ENCODE results near the gene SLC4A9.

Gene SLC4A9

GRCh38 chr5:140372971-140373487, 13.0 kb downstream of the SLC4A9 start:
- Histone ChIP-seq H3K27ac (ENCODE audit: low read depth, low read length) (no peak overlapping the region), H3K4me1 (ENCODE audit: control insufficient read depth, insufficient read depth, low read length, unreplicated experiment) (peaks cover 5% of the 10 kb centered on the region), H3K79me2 (ENCODE audit: control insufficient read depth, insufficient read depth, low read length, unreplicated experiment) (no peaks in the 10 kb centered on the region), H3K27me3 (ENCODE audit: insufficient read depth, low read length) (no peaks in the 10 kb centered on the region), H3K36me3 (ENCODE audit: insufficient read depth, low read length) (no peaks in the 10 kb centered on the region), H3K4me3 (ENCODE audit: low read depth, low read length) (no peak overlapping the region), H2AFZ (ENCODE audit: low read length, unreplicated experiment) (no peak overlapping the region)

- H3K4me3 ChIP-seq (ENCODE audit: low read depth, low read length), result no peak overlapping the region
- H3K36me3 ChIP-seq (ENCODE audit: insufficient read depth, low read length), result no peaks in the 10 kb centered on the region
- H3K27ac ChIP-seq (ENCODE audit: low read depth, low read length), result no peak overlapping the region
- no peak overlapping the region for H2AFZ ChIP-seq (ENCODE audit: low read length, unreplicated experiment)
- H3K27me3 ChIP-seq (ENCODE audit: insufficient read depth, low read length), result no peaks in the 10 kb centered on the region
- no peaks in the 10 kb centered on the region for H3K4me1 ChIP-seq (ENCODE audit: control insufficient read depth, insufficient read depth, low read length, unreplicated experiment)
- no peaks in the 10 kb centered on the region for H3K79me2 ChIP-seq (ENCODE audit: control insufficient read depth, insufficient read depth, low read length, unreplicated experiment)
Measured at GRCh38 chr5:140381351-140381750, 21.4 kb downstream of the SLC4A9 start.

- Histone ChIP-seq H3K4me3 (ENCODE audit: low read depth, low read length) (no peak overlapping the region), H3K79me2 (ENCODE audit: control insufficient read depth, insufficient read depth, low read length, unreplicated experiment) (no peaks in the 10 kb centered on the region), H3K36me3 (ENCODE audit: insufficient read depth, low read length) (no peaks in the 10 kb centered on the region), H2AFZ (ENCODE audit: low read length, unreplicated experiment) (no peak overlapping the region), H3K27me3 (ENCODE audit: insufficient read depth, low read length) (no peaks in the 10 kb centered on the region), H3K4me1 (ENCODE audit: control insufficient read depth, insufficient read depth, low read length, unreplicated experiment) (no peaks in the 10 kb centered on the region), H3K27ac (ENCODE audit: low read depth, low read length) (no peak overlapping the region)
Measured at GRCh38 chr5:140381972-140382371, 22.0 kb downstream of the SLC4A9 start.

- H3K4me3 ChIP-seq (ENCODE audit: low read depth, low read length), result no peak overlapping the region
- no peaks in the 10 kb centered on the region for H3K36me3 ChIP-seq (ENCODE audit: insufficient read depth, low read length)
- no peak overlapping the region for H3K27ac ChIP-seq (ENCODE audit: low read depth, low read length)
- H3K27me3 ChIP-seq (ENCODE audit: insufficient read depth, low read length), result no peaks in the 10 kb centered on the region
- H3K79me2 ChIP-seq (ENCODE audit: control insufficient read depth, insufficient read depth, low read length, unreplicated experiment), result no peaks in the 10 kb centered on the region
- H2AFZ ChIP-seq (ENCODE audit: low read length, unreplicated experiment), result no peak overlapping the region
- no peaks in the 10 kb centered on the region for H3K4me1 ChIP-seq (ENCODE audit: control insufficient read depth, insufficient read depth, low read length, unreplicated experiment)
Measured at GRCh38 chr5:140382866-140383265, 22.9 kb downstream of the SLC4A9 start.

GRCh38 chr5:140383300-140383699, 23.3 kb downstream of the SLC4A9 start:
- Histone ChIP-seq H3K36me3 (ENCODE audit: insufficient read depth, low read length) (no peaks in the 10 kb centered on the region), H3K27ac (ENCODE audit: low read depth, low read length) (no peak overlapping the region), H2AFZ (ENCODE audit: low read length, unreplicated experiment) (no peak overlapping the region), H3K27me3 (ENCODE audit: insufficient read depth, low read length) (no peaks in the 10 kb centered on the region), H3K79me2 (ENCODE audit: control insufficient read depth, insufficient read depth, low read length, unreplicated experiment) (no peaks in the 10 kb centered on the region), H3K4me1 (ENCODE audit: control insufficient read depth, insufficient read depth, low read length, unreplicated experiment) (no peaks in the 10 kb centered on the region), H3K4me3 (ENCODE audit: low read depth, low read length) (no peak overlapping the region)

GRCh38 chr5:140388052-140388451, 28.1 kb downstream of the SLC4A9 start:
- Histone ChIP-seq H3K79me2 (ENCODE audit: control insufficient read depth, insufficient read depth, low read length, unreplicated experiment) (no peaks in the 10 kb centered on the region), H2AFZ (ENCODE audit: low read length, unreplicated experiment) (no peak overlapping the region), H3K27me3 (ENCODE audit: insufficient read depth, low read length) (no peaks in the 10 kb centered on the region), H3K4me3 (ENCODE audit: low read depth, low read length) (no peak overlapping the region), H3K36me3 (ENCODE audit: insufficient read depth, low read length) (no peaks in the 10 kb centered on the region), H3K27ac (ENCODE audit: low read depth, low read length) (no peak overlapping the region), H3K4me1 (ENCODE audit: control insufficient read depth, insufficient read depth, low read length, unreplicated experiment) (no peaks in the 10 kb centered on the region)

- H3K27ac ChIP-seq (ENCODE audit: low read depth, low read length), result no peak overlapping the region
- no peaks in the 10 kb centered on the region for H3K79me2 ChIP-seq (ENCODE audit: control insufficient read depth, insufficient read depth, low read length, unreplicated experiment)
- no peaks in the 10 kb centered on the region for H3K27me3 ChIP-seq (ENCODE audit: insufficient read depth, low read length)
- H3K36me3 ChIP-seq (ENCODE audit: insufficient read depth, low read length), result no peaks in the 10 kb centered on the region
- H3K4me1 ChIP-seq (ENCODE audit: control insufficient read depth, insufficient read depth, low read length, unreplicated experiment), result no peaks in the 10 kb centered on the region
- H3K4me3 ChIP-seq (ENCODE audit: low read depth, low read length), result no peak overlapping the region
- no peak overlapping the region for H2AFZ ChIP-seq (ENCODE audit: low read length, unreplicated experiment)
Measured at GRCh38 chr5:140391312-140391711, 31.3 kb downstream of the SLC4A9 start.

- Histone ChIP-seq H3K79me2 (ENCODE audit: control insufficient read depth, insufficient read depth, low read length, unreplicated experiment) (no peaks in the 10 kb centered on the region), H3K36me3 (ENCODE audit: insufficient read depth, low read length) (no peaks in the 10 kb centered on the region), H3K27ac (ENCODE audit: low read depth, low read length) (no peak overlapping the region), H3K4me3 (ENCODE audit: low read depth, low read length) (no peak overlapping the region), H3K4me1 (ENCODE audit: control insufficient read depth, insufficient read depth, low read length, unreplicated experiment) (no peaks in the 10 kb centered on the region), H3K27me3 (ENCODE audit: insufficient read depth, low read length) (no peaks in the 10 kb centered on the region), H2AFZ (ENCODE audit: low read length, unreplicated experiment) (no peak overlapping the region)
Measured at GRCh38 chr5:140391732-140392131, 31.7 kb downstream of the SLC4A9 start.

- H3K36me3 ChIP-seq (ENCODE audit: insufficient read depth, low read length), result no peaks in the 10 kb centered on the region
- no peaks in the 10 kb centered on the region for H3K27me3 ChIP-seq (ENCODE audit: insufficient read depth, low read length)
- H2AFZ ChIP-seq (ENCODE audit: low read length, unreplicated experiment), result no peak overlapping the region
- no peaks in the 10 kb centered on the region for H3K79me2 ChIP-seq (ENCODE audit: control insufficient read depth, insufficient read depth, low read length, unreplicated experiment)
- no peak overlapping the region for H3K4me3 ChIP-seq (ENCODE audit: low read depth, low read length)
- no peaks in the 10 kb centered on the region for H3K4me1 ChIP-seq (ENCODE audit: control insufficient read depth, insufficient read depth, low read length, unreplicated experiment)
- no peak overlapping the region for H3K27ac ChIP-seq (ENCODE audit: low read depth, low read length)
Measured at GRCh38 chr5:140393738-140394137, 33.7 kb downstream of the SLC4A9 start.

- Histone ChIP-seq H3K27me3 (ENCODE audit: insufficient read depth, low read length) (no peaks in the 10 kb centered on the region), H3K36me3 (ENCODE audit: insufficient read depth, low read length) (no peaks in the 10 kb centered on the region), H3K27ac (ENCODE audit: low read depth, low read length) (peak overlapping the region; percentile 22; the same call in 1 of the 2 replicates), H3K4me3 (ENCODE audit: low read depth, low read length) (no peak overlapping the region), H3K79me2 (ENCODE audit: control insufficient read depth, insufficient read depth, low read length, unreplicated experiment) (peaks cover 17% of the 10 kb centered on the region), H3K4me1 (ENCODE audit: control insufficient read depth, insufficient read depth, low read length, unreplicated experiment) (peaks cover 4% of the 10 kb centered on the region), H2AFZ (ENCODE audit: low read length, unreplicated experiment) (no peak overlapping the region)
Measured at GRCh38 chr5:140398379-140398811, 38.4 kb downstream of the SLC4A9 start.

GRCh38 chr5:140399979-140400729, 40.2 kb downstream of the SLC4A9 start:
- Histone ChIP-seq H3K36me3 (ENCODE audit: insufficient read depth, low read length) (no peaks in the 10 kb centered on the region), H2AFZ (ENCODE audit: low read length, unreplicated experiment) (peak overlapping the region; percentile 91), H3K79me2 (ENCODE audit: control insufficient read depth, insufficient read depth, low read length, unreplicated experiment) (peaks cover 35% of the 10 kb centered on the region), H3K27me3 (ENCODE audit: insufficient read depth, low read length) (no peaks in the 10 kb centered on the region), H3K4me3 (ENCODE audit: low read depth, low read length) (peak overlapping the region; percentile 99), H3K27ac (ENCODE audit: low read depth, low read length) (peak overlapping the region; percentile 34; the same call in 1 of the 2 replicates), H3K4me1 (ENCODE audit: control insufficient read depth, insufficient read depth, low read length, unreplicated experiment) (peaks cover 18% of the 10 kb centered on the region)

All from ACC112 (cell line).